PFSK-1 (cell line): Measurements from ENCODE around the gene LSR.

Source experiments
- FOXP2 ChIP-seq: optimal IDR thresholded peaks from 2 replicates; pipeline ENCODE3; 2011; ENCODE audit warnings: borderline replicate concordance, control low read depth, inconsistent platforms; ENCODE audit not compliant: insufficient read depth; ENCODE audit errors: extremely low read length, extremely low read depth
- POLR2AphosphoS5 ChIP-seq: IDR thresholded peaks from 2 replicates; pipeline ENCODE4 v1.6.1; 2012; ENCODE audit warnings: low read depth, mild to moderate bottlenecking, control low read depth, low read length, moderate library complexity
- REST ChIP-seq, 2 experiments: IDR thresholded peaks; 2 replicates each; pipeline versions ENCODE4 v1.6.1 to v1.8.0; 2011 to 2012; ENCODE audit warnings: low read depth in 2 of 2, low read length in 2 of 2, control low read depth in 1 of 2, inconsistent platforms in 1 of 2, mild to moderate bottlenecking in 1 of 2, moderate library complexity in 1 of 2; ENCODE audit not compliant: insufficient read depth in 1 of 2
- SIN3A ChIP-seq: IDR thresholded peaks from 2 replicates; pipeline ENCODE4 v1.6.1; 2012; ENCODE audit warnings: mild to moderate bottlenecking, low read length, moderate library complexity, borderline replicate concordance; ENCODE audit not compliant: insufficient read depth
- TAF1 ChIP-seq: IDR thresholded peaks from 2 replicates; pipeline ENCODE4 v1.6.1; 2012; ENCODE audit warnings: low read length, control low read depth, borderline replicate concordance; ENCODE audit not compliant: insufficient read depth

LSR gene

GRCh38 chr19:35216833-35217648 lies 31.8 kb upstream of the LSR start:
- TF ChIP-seq POLR2AphosphoS5 (no peak), TAF1 (no peak)

- no peak for TF ChIP-seq TAF1
- no peak for TF ChIP-seq REST (IDR thresholded peaks at IDR 0.05; ENCODE audit: insufficient read depth in 1 of 2, low read depth in 2 of 2, low read length in 2 of 2)
Measured at GRCh38 chr19:35217649-35217990, 31.2 kb upstream of the LSR start.

GRCh38 chr19:35219008-35219407 lies 29.8 kb upstream of the LSR start:
- TF ChIP-seq FOXP2 (no peak), POLR2AphosphoS5 (no peak), TAF1 (no peak), SIN3A (no peak), REST (IDR thresholded peaks at IDR 0.05; ENCODE audit: insufficient read depth in 1 of 2, low read depth in 2 of 2, low read length in 2 of 2) (no peak)

GRCh38 chr19:35220315-35220921 lies 28.4 kb upstream of the LSR start:
- TF ChIP-seq TAF1 = no peak
- TF ChIP-seq FOXP2 = no peak
- TF ChIP-seq POLR2AphosphoS5 = no peak
- no peak for TF ChIP-seq REST (IDR thresholded peaks at IDR 0.05; ENCODE audit: insufficient read depth in 1 of 2, low read depth in 2 of 2, low read length in 2 of 2)
- no peak for TF ChIP-seq SIN3A

- TF ChIP-seq REST (IDR thresholded peaks at IDR 0.05; ENCODE audit: insufficient read depth in 1 of 2, low read depth in 2 of 2, low read length in 2 of 2) = no peak
- no peak for TF ChIP-seq SIN3A
- no peak for TF ChIP-seq TAF1
- TF ChIP-seq FOXP2 = no peak
- TF ChIP-seq POLR2AphosphoS5 = no peak
Measured at GRCh38 chr19:35222373-35223015, 26.3 kb upstream of the LSR start.
